NCI-H446 treated with DMSO at 0.1 percent for 48 hours (cell line): ENCODE data around the gene EEF1AKMT4.

Experiments used
- DNase-seq: peaks from one replicate; lab custom pipeline; 2025; lab: John Stamatoyannopoulos, UW

EEF1AKMT4 gene

GRCh38 chr3:184249412-184250166 is at the start of gene EEF1AKMT4:
TSS of gene EEF1AKMT4 (plus strand) at chr3:184249672. CDS start at chr3:184249695, 23 bp downstream.
- DNase-seq, result peak; percentile 98

GRCh38 chr3:184200825-184201224 is 48.6 kb upstream of the EEF1AKMT4 start:
- DNase-seq, result no peak

GRCh38 chr3:184203526-184203925 is 45.9 kb upstream of the EEF1AKMT4 start:
- no peak for DNase-seq

- DNase-seq, result no peak
These were observed 40.1 kb upstream of the EEF1AKMT4 start for GRCh38 chr3:184209146-184209923.

- no peak for DNase-seq
These were observed 38.2 kb upstream of the EEF1AKMT4 start for GRCh38 chr3:184211297-184211696.

- DNase-seq, result no peak
These were observed 37.8 kb upstream of the EEF1AKMT4 start for GRCh38 chr3:184211718-184212117.

- DNase-seq, result no peak
These were observed 30.7 kb upstream of the EEF1AKMT4 start for GRCh38 chr3:184218814-184219213.

- no peak for DNase-seq
These were observed 27.0 kb upstream of the EEF1AKMT4 start for GRCh38 chr3:184222521-184222920.

GRCh38 chr3:184223946-184224345 is 25.5 kb upstream of the EEF1AKMT4 start:
- DNase-seq, result no peak

- DNase-seq, result no peak
These were observed 22.0 kb upstream of the EEF1AKMT4 start for GRCh38 chr3:184227481-184227935.

GRCh38 chr3:184228376-184229137 is 20.9 kb upstream of the EEF1AKMT4 start:
- no peak for DNase-seq

- peak; percentile 54 for DNase-seq
These were observed 19.9 kb upstream of the EEF1AKMT4 start, which contains the start of gene VWA5B2 for GRCh38 chr3:184229394-184230080. TSS of gene VWA5B2 (plus strand) at chr3:184229585. CDS start at chr3:184230529, 944 bp downstream.

- no peak for DNase-seq
These were observed 19.3 kb upstream of the EEF1AKMT4 start for GRCh38 chr3:184230081-184230602.

- no peak for DNase-seq
These were observed 18.6 kb upstream of the EEF1AKMT4 start for GRCh38 chr3:184230603-184231528.

GRCh38 chr3:184231671-184232070 is 17.8 kb upstream of the EEF1AKMT4 start:
- no peak for DNase-seq

GRCh38 chr3:184233127-184233843 is 16.2 kb upstream of the EEF1AKMT4 start:
- DNase-seq, result no peak

- DNase-seq, result no peak
These were observed 15.2 kb upstream of the EEF1AKMT4 start for GRCh38 chr3:184234224-184234623.

- no peak for DNase-seq
These were observed 14.6 kb upstream of the EEF1AKMT4 start for GRCh38 chr3:184234671-184235380.
